HEK293 (cell line): Measurements from ENCODE around the gene F3.

Experiments
- CTCF ChIA-PET: fragments of 350-600 bp; formaldehyde crosslinking; extraction: SDS; loops from one replicate; lab custom pipeline; 2021; ENCODE audit warnings: antibody characterized with exemption; lab: Yijun Ruan, JAX
- POLR2A ChIA-PET: fragments of 300-600 bp; formaldehyde crosslinking; extraction: SDS; loops from one replicate; lab custom pipeline; 2020; ENCODE audit warnings: antibody characterized with exemption, inconsistent platforms; lab: Yijun Ruan, JAX
- H3K27ac ChIP-seq: fragments of 200-500 bp; sonication (Bioruptor generic); 2 replicates; pipeline ENCODE4 v1.5.1; 2014; ENCODE audit warnings: low read depth, low read length, control low read depth, inconsistent platforms; ENCODE audit errors: extremely low read depth
- H3K36me3 ChIP-seq, 2 experiments: fragments of 200-500 bp in 1 of 2; sonication (Bioruptor generic) in 1 of 2; 1 replicate in 1 of 2; 2 replicates in 1 of 2; pipeline ENCODE4 v1.5.1; 2014 to 2017; ENCODE audit warnings: inconsistent platforms in 2 of 2, low read length in 2 of 2; ENCODE audit not compliant: control insufficient read depth in 2 of 2, insufficient read depth in 1 of 2
- H3K4me1 ChIP-seq: fragments of 200-500 bp; sonication (Bioruptor generic); 2 replicates; pipeline ENCODE4 v1.5.1; 2014; ENCODE audit warnings: mild to moderate bottlenecking, low read length, inconsistent platforms; ENCODE audit not compliant: control insufficient read depth, insufficient read depth
- H3K4me3 ChIP-seq: 2 replicates; pipeline ENCODE4 v1.5.1; 2011; ENCODE audit warnings: low read depth, mild to moderate bottlenecking, control low read depth, low read length, moderate library complexity
- H3K9me3 ChIP-seq: fragments of 200-500 bp; sonication (Bioruptor generic); 2 replicates; pipeline ENCODE4 v1.5.1; 2014; ENCODE audit warnings: low read depth, low read length, inconsistent platforms; ENCODE audit not compliant: control insufficient read depth, insufficient read depth
- GLI4 ChIP-seq: fragments of 450-650 bp; formaldehyde crosslinking; IDR thresholded peaks from 2 replicates; pipeline ENCODE4 v1.5.1; 2016; ENCODE audit warnings: missing biosample characterization, missing genetic modification characterization
- HOXA7 ChIP-seq: sonication (generic); formaldehyde crosslinking; IDR thresholded peaks from 2 replicates; pipeline ENCODE4 v1.8.1; 2022; ENCODE audit warnings: missing genetic modification reagents, borderline replicate concordance
- PRDM1 ChIP-seq: fragments of 450-650 bp; formaldehyde crosslinking; IDR thresholded peaks from 2 replicates; pipeline ENCODE4; 2016; ENCODE audit warnings: missing biosample characterization, missing genetic modification characterization
- ZBTB1 ChIP-seq: fragments of 450-650 bp; formaldehyde crosslinking; IDR thresholded peaks from 2 replicates; pipeline ENCODE4 v1.5.1; 2016; ENCODE audit warnings: missing biosample characterization, missing genetic modification characterization
- ZFHX2 ChIP-seq: fragments of 450-650 bp; formaldehyde crosslinking; conservative IDR thresholded peaks from 2 replicates; pipeline ENCODE4 v1.5.1; 2016; ENCODE audit warnings: missing biosample characterization, missing genetic modification characterization
- ZNF146 ChIP-seq: fragments of 450-650 bp; formaldehyde crosslinking; IDR thresholded peaks from 2 replicates; pipeline ENCODE4 v1.5.1; 2016; ENCODE audit warnings: missing biosample characterization, missing genetic modification characterization
- ZNF19 ChIP-seq: fragments of 450-650 bp; formaldehyde crosslinking; IDR thresholded peaks from 2 replicates; pipeline ENCODE4; 2016; ENCODE audit warnings: missing biosample characterization, missing genetic modification characterization, low read depth
- ZNF48 ChIP-seq: fragments of 450-650 bp; formaldehyde crosslinking; IDR thresholded peaks from 2 replicates; pipeline ENCODE4 v1.5.1; 2016; ENCODE audit warnings: missing biosample characterization, missing genetic modification characterization
- ZNF488 ChIP-seq: fragments of 450-650 bp; formaldehyde crosslinking; IDR thresholded peaks from 2 replicates; pipeline ENCODE4 v1.5.1; 2016; ENCODE audit warnings: missing biosample characterization, missing genetic modification characterization
- ZNF549 ChIP-seq: fragments of 450-650 bp; IDR thresholded peaks from 2 replicates; pipeline ENCODE4 v1.5.1; 2018; ENCODE audit warnings: missing biosample characterization, missing genetic modification characterization, mild to moderate bottlenecking, inconsistent platforms, moderate library complexity
- ZNF585B ChIP-seq: fragments of 450-650 bp; formaldehyde crosslinking; IDR thresholded peaks from 2 replicates; pipeline ENCODE4 v1.5.1; 2016; ENCODE audit warnings: missing biosample characterization, missing genetic modification characterization
- ZNF664 ChIP-seq: fragments of 450-650 bp; formaldehyde crosslinking; IDR thresholded peaks from 2 replicates; pipeline ENCODE4 v1.5.1; 2016; ENCODE audit warnings: missing biosample characterization, missing genetic modification characterization
- ZNF830 ChIP-seq: fragments of 450-650 bp; IDR thresholded peaks from 2 replicates; pipeline ENCODE4 v1.5.0; 2018; ENCODE audit warnings: missing biosample characterization, missing genetic modification characterization, low read depth, mild to moderate bottlenecking, moderate library complexity
- ZSCAN23 ChIP-seq: fragments of 450-650 bp; formaldehyde crosslinking; IDR thresholded peaks from 2 replicates; pipeline ENCODE4 v1.5.1; 2016; ENCODE audit warnings: missing biosample characterization, missing genetic modification characterization
- TF ChIP-seq, protein P1 (sequence below): fragments of 450-650 bp; formaldehyde crosslinking; IDR thresholded peaks from 2 replicates; pipeline ENCODE4 v1.5.1; 2016; ENCODE audit warnings: missing biosample characterization, missing genetic modification characterization, borderline replicate concordance
- TF ChIP-seq, protein P2 (sequence below): fragments of 450-650 bp; formaldehyde crosslinking; conservative IDR thresholded peaks from 2 replicates; pipeline ENCODE4 v1.5.1; 2016; ENCODE audit warnings: low read depth, missing biosample characterization, missing genetic modification characterization
- TF ChIP-seq, protein P3 (sequence below): fragments of 450-650 bp; IDR thresholded peaks from 2 replicates; pipeline ENCODE4 v1.5.1; 2018; ENCODE audit warnings: missing biosample characterization, mild to moderate bottlenecking, missing genetic modification characterization

The F3 gene

DNA sequence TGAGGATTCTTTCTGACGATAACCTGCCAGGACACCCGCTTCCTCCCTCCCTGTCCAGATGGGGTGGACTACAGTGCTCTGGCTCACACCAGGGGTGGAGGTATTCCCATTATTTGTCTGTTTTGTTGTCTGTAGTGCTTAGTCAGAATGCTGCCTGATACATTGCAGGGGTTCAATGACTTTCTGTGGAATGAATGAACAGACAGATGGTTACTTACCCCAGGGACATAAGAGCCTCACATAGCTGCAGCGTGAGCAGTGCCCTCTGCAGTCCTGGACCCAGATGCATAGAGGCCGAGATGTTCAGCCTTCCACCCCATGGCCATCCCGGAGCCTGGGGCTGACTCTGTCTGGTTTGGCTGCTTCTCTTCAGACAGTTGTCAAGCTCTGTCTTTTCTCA is 13.0 kb upstream of the F3 start (continued):
- TF ChIP-seq, protein P1, sequence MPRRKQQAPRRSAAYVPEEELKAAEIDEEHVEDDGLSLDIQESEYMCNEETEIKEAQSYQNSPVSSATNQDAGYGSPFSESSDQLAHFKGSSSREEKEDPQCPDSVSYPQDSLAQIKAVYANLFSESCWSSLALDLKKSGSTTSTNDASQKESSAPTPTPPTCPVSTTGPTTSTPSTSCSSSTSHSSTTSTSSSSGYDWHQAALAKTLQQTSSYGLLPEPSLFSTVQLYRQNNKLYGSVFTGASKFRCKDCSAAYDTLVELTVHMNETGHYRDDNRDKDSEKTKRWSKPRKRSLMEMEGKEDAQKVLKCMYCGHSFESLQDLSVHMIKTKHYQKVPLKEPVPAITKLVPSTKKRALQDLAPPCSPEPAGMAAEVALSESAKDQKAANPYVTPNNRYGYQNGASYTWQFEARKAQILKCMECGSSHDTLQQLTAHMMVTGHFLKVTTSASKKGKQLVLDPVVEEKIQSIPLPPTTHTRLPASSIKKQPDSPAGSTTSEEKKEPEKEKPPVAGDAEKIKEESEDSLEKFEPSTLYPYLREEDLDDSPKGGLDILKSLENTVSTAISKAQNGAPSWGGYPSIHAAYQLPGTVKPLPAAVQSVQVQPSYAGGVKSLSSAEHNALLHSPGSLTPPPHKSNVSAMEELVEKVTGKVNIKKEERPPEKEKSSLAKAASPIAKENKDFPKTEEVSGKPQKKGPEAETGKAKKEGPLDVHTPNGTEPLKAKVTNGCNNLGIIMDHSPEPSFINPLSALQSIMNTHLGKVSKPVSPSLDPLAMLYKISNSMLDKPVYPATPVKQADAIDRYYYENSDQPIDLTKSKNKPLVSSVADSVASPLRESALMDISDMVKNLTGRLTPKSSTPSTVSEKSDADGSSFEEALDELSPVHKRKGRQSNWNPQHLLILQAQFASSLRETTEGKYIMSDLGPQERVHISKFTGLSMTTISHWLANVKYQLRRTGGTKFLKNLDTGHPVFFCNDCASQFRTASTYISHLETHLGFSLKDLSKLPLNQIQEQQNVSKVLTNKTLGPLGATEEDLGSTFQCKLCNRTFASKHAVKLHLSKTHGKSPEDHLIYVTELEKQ (tag by site-specific recombination): no peak
- TF ChIP-seq, protein P2, sequence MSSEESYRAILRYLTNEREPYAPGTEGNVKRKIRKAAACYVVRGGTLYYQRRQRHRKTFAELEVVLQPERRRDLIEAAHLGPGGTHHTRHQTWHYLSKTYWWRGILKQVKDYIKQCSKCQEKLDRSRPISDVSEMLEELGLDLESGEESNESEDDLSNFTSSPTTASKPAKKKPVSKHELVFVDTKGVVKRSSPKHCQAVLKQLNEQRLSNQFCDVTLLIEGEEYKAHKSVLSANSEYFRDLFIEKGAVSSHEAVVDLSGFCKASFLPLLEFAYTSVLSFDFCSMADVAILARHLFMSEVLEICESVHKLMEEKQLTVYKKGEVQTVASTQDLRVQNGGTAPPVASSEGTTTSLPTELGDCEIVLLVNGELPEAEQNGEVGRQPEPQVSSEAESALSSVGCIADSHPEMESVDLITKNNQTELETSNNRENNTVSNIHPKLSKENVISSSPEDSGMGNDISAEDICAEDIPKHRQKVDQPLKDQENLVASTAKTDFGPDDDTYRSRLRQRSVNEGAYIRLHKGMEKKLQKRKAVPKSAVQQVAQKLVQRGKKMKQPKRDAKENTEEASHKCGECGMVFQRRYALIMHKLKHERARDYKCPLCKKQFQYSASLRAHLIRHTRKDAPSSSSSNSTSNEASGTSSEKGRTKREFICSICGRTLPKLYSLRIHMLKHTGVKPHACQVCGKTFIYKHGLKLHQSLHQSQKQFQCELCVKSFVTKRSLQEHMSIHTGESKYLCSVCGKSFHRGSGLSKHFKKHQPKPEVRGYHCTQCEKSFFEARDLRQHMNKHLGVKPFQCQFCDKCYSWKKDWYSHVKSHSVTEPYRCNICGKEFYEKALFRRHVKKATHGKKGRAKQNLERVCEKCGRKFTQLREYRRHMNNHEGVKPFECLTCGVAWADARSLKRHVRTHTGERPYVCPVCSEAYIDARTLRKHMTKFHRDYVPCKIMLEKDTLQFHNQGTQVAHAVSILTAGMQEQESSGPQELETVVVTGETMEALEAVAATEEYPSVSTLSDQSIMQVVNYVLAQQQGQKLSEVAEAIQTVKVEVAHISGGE (tag by site-specific recombination): no peak
- no peak for TF ChIP-seq ZBTB1 (tag by site-specific recombination)

- ChIA-PET POLR2A (no interaction called here), CTCF (interaction anchor here (0.8 kb wide), 1 partner anchor 251 kb away, joined by 3 read pairs; no protein-coding TSS in a partner anchor)
- TF ChIP-seq ZNF19 (tag by site-specific recombination): no peak
- TF ChIP-seq ZSCAN23: no peak
- TF ChIP-seq ZNF488 (tag by site-specific recombination): no peak
- no peak for TF ChIP-seq ZNF48 (tag by site-specific recombination)
- no peak for TF ChIP-seq GLI4 (tag by site-specific recombination)
- no peak for TF ChIP-seq ZFHX2 (tag by site-specific recombination)
- TF ChIP-seq, protein P3, sequence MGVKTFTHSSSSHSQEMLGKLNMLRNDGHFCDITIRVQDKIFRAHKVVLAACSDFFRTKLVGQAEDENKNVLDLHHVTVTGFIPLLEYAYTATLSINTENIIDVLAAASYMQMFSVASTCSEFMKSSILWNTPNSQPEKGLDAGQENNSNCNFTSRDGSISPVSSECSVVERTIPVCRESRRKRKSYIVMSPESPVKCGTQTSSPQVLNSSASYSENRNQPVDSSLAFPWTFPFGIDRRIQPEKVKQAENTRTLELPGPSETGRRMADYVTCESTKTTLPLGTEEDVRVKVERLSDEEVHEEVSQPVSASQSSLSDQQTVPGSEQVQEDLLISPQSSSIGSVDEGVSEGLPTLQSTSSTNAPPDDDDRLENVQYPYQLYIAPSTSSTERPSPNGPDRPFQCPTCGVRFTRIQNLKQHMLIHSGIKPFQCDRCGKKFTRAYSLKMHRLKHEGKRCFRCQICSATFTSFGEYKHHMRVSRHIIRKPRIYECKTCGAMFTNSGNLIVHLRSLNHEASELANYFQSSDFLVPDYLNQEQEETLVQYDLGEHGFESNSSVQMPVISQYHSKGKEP (tag by site-specific recombination): no peak
- no peak for TF ChIP-seq ZNF830
- TF ChIP-seq PRDM1 (tag by site-specific recombination): no peak
- no peak for TF ChIP-seq ZNF585B (tag by site-specific recombination)
- no peak for TF ChIP-seq ZNF549 (tag by site-specific recombination)
- no peak for TF ChIP-seq ZNF664
- no peak for TF ChIP-seq HOXA7 (CRISPR knock-in tag)
- no peak for TF ChIP-seq ZNF146
- Histone ChIP-seq H3K36me3 (no peaks in the 10 kb centered on the region), H3K9me3 (no peaks in the 10 kb centered on the region), H3K4me3 (no peak overlapping the region), H3K27ac (no peak overlapping the region), H3K4me1 (peaks cover 10% of the 10 kb centered on the region)
Observed at GRCh38 chr1:94553931-94554330, 12.4 kb upstream of the F3 start.
